ENCODE measurements around the gene WNT7A. TPM values are rescaled to one million over a fixed set of nuclear protein-coding genes. Genes with fewer than 3 reads are reported as not detected.

The WNT7A gene
- total RNA-seq, 1 experiment from 2014 or later, result not detected

DNA sequence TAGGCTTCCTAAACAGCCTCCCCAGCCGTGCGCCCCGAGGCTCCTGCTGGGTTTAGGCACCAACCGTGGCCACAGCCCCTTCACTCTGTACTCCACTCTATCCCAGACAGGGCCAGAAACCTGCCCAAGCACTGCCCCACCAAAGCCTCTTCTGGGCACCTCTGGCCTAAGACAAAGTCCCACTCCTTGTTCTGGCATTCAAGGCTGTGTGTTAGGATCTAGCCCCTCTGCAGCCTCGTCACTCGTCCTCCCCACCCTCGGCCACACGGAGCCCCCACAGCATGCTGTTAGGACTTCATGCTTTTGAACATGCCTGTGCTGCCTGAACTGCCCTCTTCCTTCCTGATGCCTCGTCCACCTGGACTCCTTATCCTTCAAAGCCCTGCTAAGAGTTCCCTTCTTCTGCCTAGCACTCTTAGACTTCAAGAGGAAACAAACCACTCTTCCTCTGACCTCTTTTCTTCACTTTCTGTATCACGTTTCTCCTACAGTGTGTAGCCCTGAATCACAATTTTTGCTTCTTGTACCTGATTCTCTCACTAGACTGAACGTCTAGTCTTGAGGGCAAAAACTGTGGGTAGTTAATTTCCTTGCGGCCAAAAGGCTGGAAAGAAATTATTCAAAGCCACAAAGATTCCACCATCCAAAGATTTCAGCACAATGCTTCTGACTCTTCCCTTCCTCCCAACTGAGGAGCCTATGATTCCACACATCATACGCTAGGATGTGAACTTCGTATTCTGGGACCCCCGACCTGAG is 28.6 kb downstream of the WNT7A start:
- no peaks in the 10 kb centered on the region for H3K36me3 Mint-ChIP-seq (ENCODE audit: insufficient read depth in 1 of 3, low read depth in 3 of 3)
- H3K4me2 ChIP-seq (ENCODE audit: insufficient read depth, insufficient read length, low read length), result no peak overlapping the region
- H2BK5ac ChIP-seq (ENCODE audit: insufficient read length, low read length), result no peak overlapping the region
- no peaks in the 10 kb centered on the region; a peak in 1 of 5 replicates for H3K9me3 Mint-ChIP-seq
- TF ChIP-seq, protein P1, sequence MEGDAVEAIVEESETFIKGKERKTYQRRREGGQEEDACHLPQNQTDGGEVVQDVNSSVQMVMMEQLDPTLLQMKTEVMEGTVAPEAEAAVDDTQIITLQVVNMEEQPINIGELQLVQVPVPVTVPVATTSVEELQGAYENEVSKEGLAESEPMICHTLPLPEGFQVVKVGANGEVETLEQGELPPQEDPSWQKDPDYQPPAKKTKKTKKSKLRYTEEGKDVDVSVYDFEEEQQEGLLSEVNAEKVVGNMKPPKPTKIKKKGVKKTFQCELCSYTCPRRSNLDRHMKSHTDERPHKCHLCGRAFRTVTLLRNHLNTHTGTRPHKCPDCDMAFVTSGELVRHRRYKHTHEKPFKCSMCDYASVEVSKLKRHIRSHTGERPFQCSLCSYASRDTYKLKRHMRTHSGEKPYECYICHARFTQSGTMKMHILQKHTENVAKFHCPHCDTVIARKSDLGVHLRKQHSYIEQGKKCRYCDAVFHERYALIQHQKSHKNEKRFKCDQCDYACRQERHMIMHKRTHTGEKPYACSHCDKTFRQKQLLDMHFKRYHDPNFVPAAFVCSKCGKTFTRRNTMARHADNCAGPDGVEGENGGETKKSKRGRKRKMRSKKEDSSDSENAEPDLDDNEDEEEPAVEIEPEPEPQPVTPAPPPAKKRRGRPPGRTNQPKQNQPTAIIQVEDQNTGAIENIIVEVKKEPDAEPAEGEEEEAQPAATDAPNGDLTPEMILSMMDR (conservative IDR thresholded peaks at IDR 0.05), result no peak
- H3K4me1 Mint-ChIP-seq, result peaks cover 22 to 26% of the 10 kb centered on the region in 2 experiments
- H4K8ac ChIP-seq (replicated peaks; ENCODE audit: insufficient read length, low read depth, low read length), result no peak overlapping the region
- no peak overlapping the region for H3K4ac ChIP-seq (ENCODE audit: low read depth, low read length)
- no peak overlapping the region for H3K4me3 Mint-ChIP-seq
- no peak overlapping the region for H3K9ac ChIP-seq (ENCODE audit: extremely low read depth, insufficient read length, low read length)
- no peak overlapping the region for H4K5ac ChIP-seq (ENCODE audit: insufficient read length, low read depth, low read length)
- H3K56ac ChIP-seq (ENCODE audit: insufficient read length, low read depth, low read length), result no peak overlapping the region
- peaks cover 21% of the 10 kb centered on the region for H3K27me3 Mint-ChIP-seq (ENCODE audit: low read depth)
- no peak overlapping the region for H3K27ac ChIP-seq (ENCODE audit: insufficient read length, low read depth, low read length)
- no peak overlapping the region for H2AFZ ChIP-seq (ENCODE audit: low read length)
- no peaks in the 10 kb centered on the region for H3K9me3 ChIP-seq (ENCODE audit: control insufficient read depth, low read depth, low read length)
- no peak overlapping the region for H3K18ac ChIP-seq (ENCODE audit: insufficient read length, low read depth, low read length)
- no peak overlapping the region for H2BK120ac ChIP-seq (ENCODE audit: low read depth, low read length, poor library complexity, severe bottlenecking)
- no peaks in the 10 kb centered on the region for H4K20me1 ChIP-seq (ENCODE audit: control insufficient read depth, insufficient read depth, insufficient read length)
- H2AK5ac ChIP-seq (ENCODE audit: insufficient read length, low read length), result no peak overlapping the region
- no peaks in the 10 kb centered on the region for H3K79me1 ChIP-seq (ENCODE audit: insufficient read depth, low read depth, low read length, poor library complexity, severe bottlenecking)
- no peaks in the 10 kb centered on the region for H3K79me2 ChIP-seq (ENCODE audit: insufficient read depth, low read length)
- no peak overlapping the region for H3T11ph ChIP-seq (ENCODE audit: low read length)
- no peak overlapping the region for H2BK12ac ChIP-seq (ENCODE audit: insufficient read length, low read depth, low read length)
- no peak overlapping the region for H2BK20ac ChIP-seq (ENCODE audit: low read depth, low read length, poor library complexity, severe bottlenecking)
- no peak overlapping the region for H2BK15ac ChIP-seq (ENCODE audit: low read depth, low read length)
- WGBS (ENCODE audit: extremely low coverage, insufficient read length, low lambda C conversion rate), result no CpG with 5 or more reads among the region's 15 CpGs
- no peaks in the 10 kb centered on the region for H3K4me1 ChIP-seq (ENCODE audit: insufficient read depth, low read length)
- H3K14ac ChIP-seq (ENCODE audit: insufficient read depth, low read length), result no peak overlapping the region
- no peaks in the 10 kb centered on the region; the same call in 1 of the 2 replicates for H3K27me3 ChIP-seq (ENCODE audit: insufficient read depth, low read length)
- no peaks in the 10 kb centered on the region for H3K23me2 ChIP-seq (ENCODE audit: insufficient read length, low read depth, low read length, poor library complexity, severe bottlenecking)
- H4K91ac ChIP-seq (ENCODE audit: insufficient read length, low read depth, low read length), result peak overlapping the region; percentile 9
- no peak for DNase-seq
- H3K23ac ChIP-seq (ENCODE audit: insufficient read length, low read depth, low read length), result no peak overlapping the region
- H3K27ac Mint-ChIP-seq, result peak overlapping the region in 1 of 3 experiments; percentile 9; a peak in 1 of 7 replicates

Measured in H9 (cell line).